Stimulated activated CD4-positive, alpha-beta T cell treated with anti-CD3 and anti-CD28 coated beads, Interleukin-15, amount 100 ng/mL, for 24 hours (primary cell): ENCODE results near the gene NINJ1.
"Not testable (repeated sequence)": the region's sequence is repeated elsewhere in the genome, so short reads cannot be mapped to it uniquely, and the experiment has no call there.

ENCODE experiments used
- DNase-seq: peaks from one replicate; pipeline ENCODE4 v3.0.0-alpha.2; 2020

The NINJ1 gene

DNA sequence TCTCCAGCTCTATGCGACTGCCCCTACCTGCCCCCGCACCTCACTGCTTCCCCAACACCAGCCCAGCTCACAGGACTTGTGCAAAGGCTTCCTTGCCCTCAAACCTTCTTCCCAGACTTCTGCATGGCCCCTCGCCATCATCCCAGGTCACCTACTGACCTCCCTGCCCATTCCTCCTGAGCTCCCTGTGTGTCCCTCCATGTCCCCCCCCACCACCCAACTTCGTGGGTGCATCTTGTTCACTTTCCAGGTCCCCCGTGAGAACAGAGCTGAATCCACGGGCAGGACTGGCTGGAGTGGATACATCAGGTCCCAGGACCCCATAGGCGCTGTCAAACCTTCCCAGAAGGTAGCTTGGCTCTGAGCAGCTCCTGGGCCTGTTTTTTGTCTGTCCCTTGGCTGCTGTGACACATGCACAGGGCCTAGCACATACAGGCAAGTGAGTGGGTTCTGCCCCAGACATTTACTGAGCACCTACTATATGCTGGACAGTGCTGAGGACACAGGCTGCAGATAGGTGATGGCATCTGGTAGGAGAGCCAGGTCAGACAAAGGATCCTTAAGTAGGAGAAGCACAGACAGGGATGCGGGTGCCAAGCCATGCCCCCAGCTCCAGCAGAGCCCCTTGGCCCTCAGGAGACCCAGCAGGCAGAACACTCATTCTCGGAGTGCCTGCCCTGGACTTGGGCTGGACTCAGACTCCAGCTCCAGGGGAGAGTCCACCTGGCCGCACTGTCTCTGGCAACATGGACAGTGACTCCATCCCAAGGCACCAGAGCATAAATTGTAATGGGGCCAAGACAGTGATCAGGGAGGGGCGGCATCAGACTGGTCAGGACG, 15.0 kb downstream of the NINJ1 start:
- DNase-seq, result no peak

DNA sequence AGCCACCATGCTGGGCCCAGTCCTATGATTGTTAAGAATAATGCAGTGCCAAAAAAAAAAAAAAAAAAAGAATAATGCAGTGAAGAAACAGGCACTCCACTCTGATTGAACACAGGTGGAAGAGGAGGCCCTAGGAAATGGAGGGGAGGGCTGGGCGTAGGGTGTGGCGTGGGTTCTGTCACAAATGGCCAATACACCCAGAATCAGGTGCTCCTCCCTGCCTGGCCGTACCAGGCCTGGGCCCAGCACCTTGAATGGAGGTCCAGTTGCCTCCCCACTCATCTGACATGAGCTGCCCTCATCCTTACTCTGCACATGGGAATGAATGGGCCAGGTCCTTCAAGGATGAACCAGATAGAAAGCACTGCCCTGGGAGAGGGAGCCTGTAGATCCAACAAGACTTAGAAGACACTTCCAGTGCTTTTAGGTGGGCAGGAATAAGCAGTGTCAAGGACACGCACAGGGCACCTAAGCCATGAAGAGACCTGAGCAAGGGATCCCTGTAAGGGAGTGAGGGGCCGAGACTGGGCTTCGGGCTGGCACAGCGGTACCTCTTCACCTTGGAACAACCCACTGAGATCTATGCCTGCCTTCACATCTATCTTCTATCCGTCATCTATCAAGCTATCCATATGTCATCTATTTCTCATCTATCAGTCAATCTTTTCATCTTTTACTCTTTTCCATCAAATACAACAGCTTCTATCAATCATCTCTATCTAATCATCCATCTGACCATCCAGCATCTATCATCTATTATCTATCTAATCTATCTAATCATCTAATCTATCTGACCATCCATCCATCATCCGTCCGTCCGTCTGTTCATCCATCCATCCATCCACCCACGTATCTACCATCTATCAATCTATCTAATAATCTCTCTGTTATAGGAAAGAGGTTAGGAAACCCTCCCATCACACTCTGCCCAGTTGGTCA, 15.9 kb downstream of the NINJ1 start:
- DNase-seq, result no peak

DNA sequence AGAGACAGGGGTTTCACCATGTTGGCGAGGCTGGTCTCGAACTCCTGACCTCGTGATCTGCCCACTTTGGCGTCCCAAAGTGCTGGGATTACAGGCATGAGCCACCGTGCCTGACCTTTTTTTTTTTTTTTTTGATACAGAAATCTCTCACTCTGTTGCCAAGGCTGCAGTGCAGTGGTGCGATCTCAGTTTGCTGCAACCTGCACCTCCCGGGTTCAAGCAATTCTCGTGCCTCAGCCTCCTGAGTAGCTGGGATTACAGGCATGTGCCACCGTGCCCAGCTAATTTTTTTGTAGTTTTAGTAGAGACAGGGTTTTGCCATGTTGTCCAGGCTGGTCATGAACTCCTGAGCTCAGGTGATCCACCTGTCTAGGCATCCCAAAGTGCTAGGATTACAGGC, 16.5 kb downstream of the NINJ1 start:
- DNase-seq, result not testable (repeated sequence)

- DNase-seq, result no peak
Measured at GRCh38 chr9:93116072-93116961, 17.7 kb downstream of the NINJ1 start.

DNA sequence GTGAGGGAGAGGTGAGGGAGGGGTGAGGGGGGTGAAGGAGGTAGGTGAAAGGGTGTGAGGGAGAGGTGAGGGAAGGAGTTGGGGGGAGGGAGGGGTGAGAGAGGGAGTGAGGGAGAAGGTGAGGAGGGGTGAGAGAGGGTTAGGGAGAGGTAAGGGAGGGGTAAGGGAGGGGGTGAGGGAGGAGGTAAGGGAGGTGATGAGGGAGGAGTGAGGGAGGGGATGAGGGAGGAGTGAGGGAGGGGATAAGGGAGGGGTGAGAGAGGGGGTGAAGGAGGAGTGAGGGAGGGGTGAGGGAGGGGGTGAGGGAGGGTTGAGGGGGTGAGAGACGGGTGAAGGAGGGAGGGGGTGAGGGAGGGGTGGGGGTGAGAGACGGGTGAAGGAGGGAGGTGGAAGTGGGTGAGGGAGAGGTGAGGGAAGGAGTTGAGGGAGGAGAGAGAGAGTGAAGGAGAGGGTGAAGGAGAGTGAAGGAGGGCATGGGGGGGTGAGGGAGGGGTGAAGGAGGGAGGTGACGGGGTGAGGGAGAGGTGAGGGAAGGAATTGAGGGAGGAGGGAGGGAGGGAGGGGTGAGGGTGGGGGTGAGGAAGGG, 18.5 kb downstream of the NINJ1 start:
- DNase-seq, result no peak

DNA sequence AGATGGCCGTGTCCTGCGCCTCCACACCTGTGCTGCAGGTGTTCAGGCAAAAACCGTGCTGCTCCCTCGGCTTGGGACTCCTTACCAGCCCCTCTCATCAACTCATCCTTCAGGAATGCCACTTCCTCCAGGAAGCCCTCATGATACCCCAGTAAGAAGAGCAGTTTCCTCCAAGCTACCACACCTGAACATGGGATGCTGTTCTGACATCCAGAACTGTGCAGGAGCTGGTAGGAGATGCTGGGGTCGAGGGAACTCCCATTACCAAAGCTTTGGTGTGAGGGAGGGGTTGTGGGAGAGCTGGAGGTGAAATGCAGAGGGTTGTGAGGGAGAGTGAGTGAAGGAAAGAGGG, 19.1 kb downstream of the NINJ1 start:
- DNase-seq, result no peak

DNA sequence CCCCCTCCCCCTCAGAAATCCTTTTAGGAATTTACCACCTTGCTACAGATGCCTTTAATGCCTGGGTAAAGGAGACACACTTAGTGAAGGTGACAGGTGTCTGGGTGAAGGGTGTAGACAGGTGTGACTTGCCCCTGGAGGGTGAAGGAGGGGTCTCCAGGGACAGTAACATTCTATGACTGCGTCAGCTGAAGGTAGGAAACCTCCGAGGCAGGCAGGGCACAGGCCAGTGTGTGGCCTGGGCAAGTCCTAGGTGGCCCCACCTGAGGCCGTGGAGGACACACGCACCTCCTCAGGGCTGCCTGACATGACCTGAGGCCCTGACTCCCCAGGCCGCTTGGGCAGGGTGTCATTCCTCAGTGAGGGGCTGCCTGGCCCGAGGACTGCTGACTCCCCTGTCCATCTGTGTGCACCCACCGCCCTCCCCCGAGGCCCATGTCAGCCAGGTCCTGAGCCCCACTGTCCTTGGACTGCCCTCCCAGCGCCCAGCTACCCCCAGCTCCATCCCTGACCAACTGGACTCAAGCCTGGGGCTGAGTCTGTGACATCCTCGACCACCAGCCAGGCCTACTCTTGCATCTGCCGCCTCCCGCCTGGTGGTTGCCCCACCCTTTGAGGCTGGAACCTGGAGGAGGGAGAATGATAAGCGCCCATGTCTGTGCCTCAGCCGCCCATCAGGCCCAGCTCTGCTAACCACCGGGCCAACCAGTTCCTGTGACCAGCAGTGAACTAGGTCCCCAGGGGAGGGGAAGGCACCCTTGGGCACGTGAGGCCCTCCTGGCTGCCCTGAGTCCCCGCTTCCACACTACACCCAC, 19.7 kb downstream of the NINJ1 start:
- no peak for DNase-seq

DNA sequence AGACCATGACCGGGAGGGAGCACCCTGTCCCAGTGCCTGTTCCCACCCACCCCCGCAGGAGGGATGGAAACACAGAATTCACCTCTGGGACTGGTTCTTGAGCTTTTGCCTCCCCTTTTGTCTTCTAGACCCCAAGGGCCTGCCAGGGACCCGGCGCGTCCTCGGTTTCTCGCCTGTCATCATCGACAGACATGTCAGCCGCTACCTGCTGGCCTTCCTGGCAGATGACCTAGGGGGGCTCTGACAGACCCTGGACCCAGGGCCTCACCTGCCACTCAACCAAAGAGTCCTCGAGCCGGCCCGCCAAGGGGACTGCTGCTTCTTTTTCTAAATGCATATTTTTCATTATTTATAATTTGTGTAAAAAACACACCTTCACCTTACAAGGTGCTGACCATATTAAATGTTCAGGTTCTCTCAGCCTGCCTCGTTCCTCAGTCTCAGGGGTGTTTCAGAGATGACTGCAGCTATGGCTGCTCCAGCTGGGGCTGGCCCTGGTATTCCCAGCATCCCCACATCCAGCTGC, 21.1 kb downstream of the NINJ1 start:
- no peak for DNase-seq

GRCh38 chr9:93112116-93112863, 21.8 kb downstream of the NINJ1 start:
- DNase-seq, result no peak

DNA sequence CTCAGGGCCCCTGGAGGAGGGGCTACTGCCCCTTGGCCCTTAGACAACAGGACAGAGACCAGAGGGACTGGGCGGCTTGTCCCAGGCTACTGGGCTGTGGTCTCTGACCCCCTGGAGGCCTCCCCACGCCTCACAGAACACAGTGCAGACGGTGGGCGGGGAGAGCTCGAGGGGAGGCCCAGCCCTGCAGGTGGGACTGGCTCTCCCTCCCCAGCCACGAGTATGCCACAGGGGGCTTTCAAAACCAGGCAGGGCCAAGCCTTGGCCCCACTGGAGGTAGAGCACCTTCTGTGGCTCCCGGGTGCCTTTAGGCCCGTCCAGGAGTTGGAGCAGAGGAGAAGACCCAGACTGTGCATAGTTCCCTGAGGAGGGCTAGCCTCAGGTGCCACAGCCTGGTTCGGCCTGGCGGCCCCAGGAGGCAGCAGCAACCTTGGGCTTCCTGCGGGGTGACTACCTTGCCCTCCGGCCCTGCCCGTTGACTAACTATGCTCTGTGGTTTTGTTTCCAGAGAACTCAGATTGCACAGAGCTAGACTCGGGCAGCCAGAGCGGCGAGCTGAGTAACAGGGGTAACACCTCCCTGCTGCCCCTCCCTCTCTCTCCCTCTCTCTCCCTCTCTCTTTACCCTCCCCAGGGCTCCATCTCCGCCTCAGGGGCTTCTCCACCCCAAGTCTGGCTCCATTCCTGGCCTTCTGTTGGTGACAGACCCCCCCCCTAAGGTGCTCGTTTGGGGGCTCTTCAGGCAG, 22.5 kb downstream of the NINJ1 start:
- DNase-seq, result no peak

DNA sequence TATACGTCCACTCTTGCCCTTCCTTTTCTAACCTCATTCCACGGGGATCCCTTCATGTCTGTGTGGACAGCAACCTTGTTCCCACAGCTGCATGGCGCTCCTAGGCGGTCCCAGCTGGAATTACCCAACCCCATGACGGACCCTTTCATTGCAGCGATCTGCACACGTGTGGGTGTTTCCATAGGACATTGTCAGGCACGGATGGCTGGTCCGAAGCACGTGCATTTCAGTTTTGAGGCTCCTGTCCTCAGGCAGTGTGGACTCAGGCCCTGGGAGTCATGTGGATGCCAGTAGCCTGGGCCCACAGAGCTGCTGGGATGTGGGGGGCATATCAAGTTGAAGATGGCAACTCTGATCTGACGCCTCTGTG, 23.1 kb downstream of the NINJ1 start:
- DNase-seq, result no peak

- no peak for DNase-seq
Measured at GRCh38 chr9:93110311-93110855, 23.7 kb downstream of the NINJ1 start.

GRCh38 chr9:93108291-93109041, 25.6 kb downstream of the NINJ1 start:
- DNase-seq, result peak; percentile 72

GRCh38 chr9:93107825-93108161, 26.3 kb downstream of the NINJ1 start:
- DNase-seq, result no peak

DNA sequence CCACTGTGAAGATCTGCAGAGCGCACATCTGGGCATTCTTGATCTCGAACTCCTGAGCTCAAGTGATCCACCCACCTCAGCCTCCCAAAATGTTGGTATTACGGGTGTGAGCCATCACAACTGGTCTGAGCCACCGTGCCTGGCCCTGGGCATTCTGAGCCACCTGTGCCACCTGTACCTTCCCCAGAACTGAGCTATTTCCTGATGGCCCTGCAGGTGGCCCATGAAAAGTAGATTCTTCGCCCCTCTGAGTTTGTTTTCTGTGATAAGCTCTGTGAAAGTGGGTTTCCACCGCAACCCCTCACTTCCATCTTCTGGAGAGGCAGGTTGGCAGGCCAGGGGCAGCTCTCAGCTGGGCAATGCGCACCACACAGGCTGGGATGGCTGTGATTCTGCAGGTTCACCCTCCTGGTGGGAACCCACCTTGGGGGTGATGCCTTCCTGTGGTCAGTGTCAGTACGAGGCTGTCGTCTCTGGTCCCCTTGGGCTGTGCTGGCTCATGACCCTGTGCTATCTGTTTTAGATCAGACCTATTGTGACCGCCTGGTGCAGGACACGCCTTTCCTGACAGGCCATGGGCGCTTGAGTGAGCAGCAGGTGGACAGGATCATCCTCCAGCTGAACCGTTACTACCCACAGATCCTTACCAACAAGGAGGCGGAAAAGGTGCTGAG, 26.8 kb downstream of the NINJ1 start:
- no peak for DNase-seq

DNA sequence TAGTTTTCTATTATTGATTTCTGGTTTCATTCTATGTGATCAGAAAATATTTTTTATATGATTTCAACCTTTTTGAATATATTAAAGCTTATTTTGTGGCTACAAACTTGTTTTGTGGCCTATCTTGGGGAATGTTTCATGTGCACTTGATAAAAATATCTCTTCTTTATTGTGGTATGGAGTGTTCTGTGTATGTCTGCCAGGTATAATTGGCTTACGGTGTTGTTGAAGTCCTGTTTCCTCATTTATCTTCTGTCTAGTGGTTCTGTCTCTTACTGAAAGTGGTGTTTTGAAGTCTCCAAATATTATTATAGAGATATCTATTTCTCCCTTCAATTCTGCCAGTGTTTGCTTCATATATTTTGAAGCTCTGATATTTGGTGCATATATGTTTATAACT, 28.4 kb downstream of the NINJ1 start:
- no peak for DNase-seq

- DNase-seq, result not testable (repeated sequence)
Measured at GRCh38 chr9:93101086-93101485, 33.0 kb downstream of the NINJ1 start.

GRCh38 chr9:93100276-93100636, 33.8 kb downstream of the NINJ1 start:
- no peak for DNase-seq
